ENCODE measurements around the gene HACL1. TPM values are rescaled to one million over a fixed set of nuclear protein-coding genes. Genes with fewer than 3 reads are reported as not detected.

Gene HACL1
- total and polyA plus RNA-seq, 9 donors, result 11.3 to 22.7 (median 17.6) TPM

DNA sequence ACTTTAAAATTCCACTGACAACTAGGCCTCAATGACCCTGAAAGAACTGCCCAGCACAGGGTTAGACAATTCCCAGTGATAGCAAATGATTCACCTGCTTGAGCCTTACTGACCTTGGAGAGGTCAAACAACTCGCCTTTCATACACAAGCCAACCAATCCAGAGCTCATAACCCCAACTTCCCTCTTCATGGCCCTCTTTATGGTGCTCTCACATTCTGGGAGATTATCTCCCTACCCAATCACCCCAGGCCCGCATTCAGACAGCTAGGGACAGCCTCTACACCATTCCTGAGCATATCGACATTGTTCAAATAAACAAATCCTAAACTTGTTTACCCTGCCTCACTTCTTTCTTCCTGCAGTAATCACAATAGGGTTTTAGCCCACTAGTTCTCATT lies 47.6 kb downstream of the HACL1 start:
- Histone ChIP-seq H3K4me1 (ENCODE audit: insufficient read depth) (no peaks in the 10 kb centered on the region), H3K27me3 (no peaks in the 10 kb centered on the region), H3K36me3 (no peaks in the 10 kb centered on the region), H3K4me3 (no peak overlapping the region), H3K27ac (no peak overlapping the region), H3K9me3 (no peaks in the 10 kb centered on the region)
- intact Hi-C loops (cut with DNase I), result loop anchor here in 1 of 4 donors (10.0 kb wide), 1 partner anchor 129 kb away; the partner anchor contains the start of genes EAF1 and METTL6
- WGBS, 3 donors, result 81 to 85% (median 84%) methylated on average over 3 of the region's 3 CpGs
- TF ChIP-seq EP300 (IDR thresholded peaks at IDR 0.05), result no peak
- TF ChIP-seq, protein P1, sequence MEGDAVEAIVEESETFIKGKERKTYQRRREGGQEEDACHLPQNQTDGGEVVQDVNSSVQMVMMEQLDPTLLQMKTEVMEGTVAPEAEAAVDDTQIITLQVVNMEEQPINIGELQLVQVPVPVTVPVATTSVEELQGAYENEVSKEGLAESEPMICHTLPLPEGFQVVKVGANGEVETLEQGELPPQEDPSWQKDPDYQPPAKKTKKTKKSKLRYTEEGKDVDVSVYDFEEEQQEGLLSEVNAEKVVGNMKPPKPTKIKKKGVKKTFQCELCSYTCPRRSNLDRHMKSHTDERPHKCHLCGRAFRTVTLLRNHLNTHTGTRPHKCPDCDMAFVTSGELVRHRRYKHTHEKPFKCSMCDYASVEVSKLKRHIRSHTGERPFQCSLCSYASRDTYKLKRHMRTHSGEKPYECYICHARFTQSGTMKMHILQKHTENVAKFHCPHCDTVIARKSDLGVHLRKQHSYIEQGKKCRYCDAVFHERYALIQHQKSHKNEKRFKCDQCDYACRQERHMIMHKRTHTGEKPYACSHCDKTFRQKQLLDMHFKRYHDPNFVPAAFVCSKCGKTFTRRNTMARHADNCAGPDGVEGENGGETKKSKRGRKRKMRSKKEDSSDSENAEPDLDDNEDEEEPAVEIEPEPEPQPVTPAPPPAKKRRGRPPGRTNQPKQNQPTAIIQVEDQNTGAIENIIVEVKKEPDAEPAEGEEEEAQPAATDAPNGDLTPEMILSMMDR (IDR thresholded peaks at IDR 0.05), result no peak
- TF ChIP-seq POLR2A (IDR thresholded peaks at IDR 0.05), result no peak
- DNase-seq, result no peak

DNA sequence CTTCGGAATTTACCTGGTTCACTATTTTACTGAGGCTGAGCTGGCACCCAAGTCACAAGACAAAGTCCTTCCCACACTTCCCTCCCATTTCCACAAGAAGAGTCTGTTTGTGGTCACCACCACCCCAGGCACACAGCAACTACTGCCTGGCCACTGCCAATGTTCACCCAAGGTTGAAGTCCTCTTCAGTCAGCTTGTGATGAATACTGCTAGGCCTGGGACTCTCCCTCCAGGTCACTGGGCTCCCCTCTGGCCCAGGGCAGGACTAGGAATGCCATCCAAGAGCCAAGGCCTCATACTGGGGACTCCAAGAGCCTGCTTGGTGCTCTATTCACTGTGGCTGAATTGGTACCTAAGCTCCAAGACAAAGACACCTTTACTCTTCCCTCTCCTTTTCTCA lies 49.5 kb downstream of the HACL1 start:
- 86 to 100% (median 95%) methylated on average over 1 of the region's 1 CpG for WGBS, 3 donors
- Histone ChIP-seq H3K9me3 (no peaks in the 10 kb centered on the region), H3K27ac (no peak overlapping the region), H3K4me3 (no peak overlapping the region), H3K36me3 (no peaks in the 10 kb centered on the region), H3K27me3 (no peaks in the 10 kb centered on the region), H3K4me1 (ENCODE audit: insufficient read depth) (no peaks in the 10 kb centered on the region)
- DNase-seq, result no peak
- TF ChIP-seq, protein P1 (IDR thresholded peaks at IDR 0.05), result no peak
- TF ChIP-seq POLR2A (IDR thresholded peaks at IDR 0.05) (no peak), EP300 (IDR thresholded peaks at IDR 0.05) (no peak)
- intact Hi-C loops (cut with DNase I), result loop anchor here in 1 of 4 donors (10.0 kb wide), 1 partner anchor 127 kb away; the partner anchor contains the start of genes EAF1 and METTL6

DNA sequence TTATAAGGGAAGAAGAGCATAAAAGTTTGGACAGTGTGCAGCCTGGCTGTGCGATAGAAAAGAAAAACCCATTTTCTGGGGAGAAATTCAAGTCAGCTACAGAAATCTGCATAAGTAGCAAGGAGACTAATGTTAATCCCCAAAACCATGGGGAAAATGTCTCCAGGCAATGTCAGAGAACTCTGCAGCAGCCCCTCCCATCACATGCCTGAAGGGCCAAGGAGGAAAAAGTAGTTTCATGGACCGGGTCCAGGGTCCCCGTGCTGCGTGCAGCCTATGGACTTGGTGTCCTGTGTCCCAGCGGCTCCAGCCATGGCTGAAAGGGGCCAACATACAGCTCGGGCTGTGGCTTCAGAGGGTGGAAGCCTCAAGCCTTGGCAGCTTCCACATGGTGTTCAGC lies 51.5 kb downstream of the HACL1 start:
- no peaks in the 10 kb centered on the region for H3K4me1 ChIP-seq (ENCODE audit: insufficient read depth)
- WGBS, 3 donors, result 92 to 96% (median 95%) methylated on average over 6 of the region's 6 CpGs
- TF ChIP-seq, protein P1 (IDR thresholded peaks at IDR 0.05), result no peak
- TF ChIP-seq POLR2A (IDR thresholded peaks at IDR 0.05), result no peak
- intact Hi-C loops (cut with DNase I), result loop anchor here in 1 of 4 donors (10.0 kb wide), 1 partner anchor 125 kb away; the partner anchor contains the start of genes EAF1 and METTL6
- no peaks in the 10 kb centered on the region for H3K27me3 ChIP-seq
- no peaks in the 10 kb centered on the region for H3K9me3 ChIP-seq
- H3K36me3 ChIP-seq, result no peaks in the 10 kb centered on the region
- no peak overlapping the region for H3K27ac ChIP-seq
- no peak overlapping the region for H3K4me3 ChIP-seq
- DNase-seq, result no peak

DNA sequence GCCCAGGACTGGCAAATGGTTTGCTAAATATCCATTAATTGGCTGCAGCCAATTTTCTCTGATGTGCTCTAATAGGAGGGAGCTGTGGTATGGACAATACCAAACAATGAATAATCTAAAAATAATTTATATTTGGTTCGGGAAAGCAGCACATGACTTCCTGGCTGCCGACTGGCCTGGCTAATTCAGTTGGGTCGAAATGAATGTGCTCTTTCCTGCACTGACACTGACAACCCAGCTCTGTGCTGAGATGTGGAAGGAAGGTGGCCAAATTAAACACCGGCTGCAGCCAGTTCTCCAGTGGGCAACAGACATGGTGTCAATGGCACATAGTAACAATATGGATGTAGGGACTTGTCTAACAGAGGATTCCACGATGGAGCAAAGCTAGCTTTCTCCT lies 58.8 kb downstream of the HACL1 start:
- Histone ChIP-seq H3K27me3 (no peaks in the 10 kb centered on the region), H3K4me3 (no peak overlapping the region), H3K27ac (no peak overlapping the region), H3K4me1 (ENCODE audit: insufficient read depth) (no peaks in the 10 kb centered on the region), H3K9me3 (no peaks in the 10 kb centered on the region), H3K36me3 (no peaks in the 10 kb centered on the region)
- no peak for DNase-seq
- 37 to 44% (median 38%) methylated on average over 5 of the region's 5 CpGs for WGBS, 3 donors
- no peak for TF ChIP-seq EP300 (IDR thresholded peaks at IDR 0.05)
- TF ChIP-seq POLR2A (IDR thresholded peaks at IDR 0.05), result no peak
- TF ChIP-seq, protein P1 (IDR thresholded peaks at IDR 0.05), result no peak
- intact Hi-C loops (cut with DNase I), result no loop called here
